ENCODE measurements around the gene KCNC3.

Gene KCNC3

DNA sequence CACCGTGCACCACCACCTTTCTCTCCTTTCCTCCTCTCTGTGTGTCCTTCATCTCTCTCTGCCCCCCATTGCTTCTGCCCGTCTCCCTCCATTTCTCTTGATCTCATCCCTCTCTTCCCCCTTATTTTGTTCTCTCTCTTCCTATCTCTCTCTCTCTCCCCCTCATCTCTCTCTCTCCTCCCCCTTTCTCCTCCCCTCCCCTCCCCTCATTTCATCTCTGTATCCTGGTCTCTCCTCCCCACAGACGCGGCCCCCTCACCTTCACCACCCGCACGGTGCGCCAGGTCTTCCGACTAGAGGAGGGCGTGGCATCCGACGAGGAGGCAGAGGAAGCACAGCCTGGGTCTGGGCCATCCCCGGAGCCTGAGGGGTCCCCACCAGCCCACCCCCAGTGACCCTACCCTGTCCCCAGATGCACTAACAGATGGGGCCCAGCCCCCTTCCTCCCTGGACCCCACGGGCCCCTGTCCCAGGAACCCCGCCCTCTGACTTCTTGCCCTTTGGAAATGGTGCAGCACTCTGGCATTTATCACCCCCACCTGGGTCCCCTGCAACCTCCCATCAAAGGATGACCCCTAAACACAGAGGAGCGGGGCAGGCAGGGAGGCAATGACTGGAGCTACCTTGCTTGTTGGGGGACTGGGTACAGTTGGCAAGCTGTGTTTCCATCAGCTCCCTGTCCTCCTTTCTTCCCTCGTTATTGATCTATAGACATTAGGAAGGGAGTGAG lies 19.6 kb downstream of the KCNC3 start:
- DNase-seq = no peak

DNA sequence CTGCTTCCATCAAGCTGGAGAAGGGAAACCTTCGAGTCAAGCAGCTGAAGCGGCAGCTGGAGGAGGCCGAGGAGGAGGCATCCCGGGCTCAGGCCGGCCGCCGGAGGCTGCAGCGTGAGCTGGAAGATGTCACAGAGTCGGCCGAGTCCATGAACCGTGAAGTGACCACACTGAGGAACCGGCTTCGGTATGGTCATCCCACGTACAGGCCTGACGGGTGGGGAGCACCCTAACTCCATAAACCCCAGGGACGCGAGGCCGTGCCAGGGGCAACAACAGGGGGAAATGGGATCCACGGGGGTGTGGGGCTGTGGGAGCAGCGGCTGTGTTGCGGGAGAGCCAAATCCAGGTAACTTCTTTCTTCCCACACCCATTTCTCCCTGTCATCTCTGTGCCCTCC lies 20.2 kb downstream of the KCNC3 start:
- no peak for DNase-seq

DNA sequence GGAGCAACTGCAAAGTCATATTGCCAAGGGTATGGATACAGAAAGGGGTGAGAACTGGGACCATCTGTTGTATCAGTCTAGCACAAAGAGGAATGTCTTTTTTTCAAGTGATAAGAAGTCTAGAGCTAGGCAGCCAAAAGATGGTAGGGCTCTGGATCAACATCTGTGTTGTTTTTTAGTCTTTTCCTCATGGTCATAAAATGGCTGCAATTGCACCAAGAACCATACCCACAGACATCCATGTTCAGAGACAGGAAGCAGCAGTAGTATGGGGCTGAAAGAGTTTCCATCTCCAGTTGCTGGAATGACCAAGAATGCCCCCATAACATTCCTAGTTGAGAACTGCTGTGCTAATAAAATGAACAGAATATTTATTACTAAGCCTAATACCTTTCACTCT lies 25.6 kb downstream of the KCNC3 start:
- no peak for DNase-seq

DNA sequence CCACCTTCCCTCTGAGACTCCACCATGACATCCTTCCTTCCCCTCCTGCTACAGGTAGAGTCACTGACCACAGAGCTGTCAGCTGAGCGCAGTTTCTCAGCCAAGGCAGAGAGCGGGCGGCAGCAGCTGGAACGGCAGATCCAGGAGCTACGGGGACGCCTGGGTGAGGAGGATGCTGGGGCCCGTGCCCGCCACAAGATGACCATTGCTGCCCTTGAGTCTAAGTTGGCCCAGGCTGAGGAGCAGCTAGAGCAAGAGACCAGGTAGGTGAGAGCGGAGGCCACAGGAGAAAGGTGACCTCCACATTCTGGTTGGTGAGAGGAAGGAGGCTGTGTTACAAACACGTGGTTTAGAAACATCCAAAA lies 27.6 kb downstream of the KCNC3 start:
- no peak for DNase-seq

DNA sequence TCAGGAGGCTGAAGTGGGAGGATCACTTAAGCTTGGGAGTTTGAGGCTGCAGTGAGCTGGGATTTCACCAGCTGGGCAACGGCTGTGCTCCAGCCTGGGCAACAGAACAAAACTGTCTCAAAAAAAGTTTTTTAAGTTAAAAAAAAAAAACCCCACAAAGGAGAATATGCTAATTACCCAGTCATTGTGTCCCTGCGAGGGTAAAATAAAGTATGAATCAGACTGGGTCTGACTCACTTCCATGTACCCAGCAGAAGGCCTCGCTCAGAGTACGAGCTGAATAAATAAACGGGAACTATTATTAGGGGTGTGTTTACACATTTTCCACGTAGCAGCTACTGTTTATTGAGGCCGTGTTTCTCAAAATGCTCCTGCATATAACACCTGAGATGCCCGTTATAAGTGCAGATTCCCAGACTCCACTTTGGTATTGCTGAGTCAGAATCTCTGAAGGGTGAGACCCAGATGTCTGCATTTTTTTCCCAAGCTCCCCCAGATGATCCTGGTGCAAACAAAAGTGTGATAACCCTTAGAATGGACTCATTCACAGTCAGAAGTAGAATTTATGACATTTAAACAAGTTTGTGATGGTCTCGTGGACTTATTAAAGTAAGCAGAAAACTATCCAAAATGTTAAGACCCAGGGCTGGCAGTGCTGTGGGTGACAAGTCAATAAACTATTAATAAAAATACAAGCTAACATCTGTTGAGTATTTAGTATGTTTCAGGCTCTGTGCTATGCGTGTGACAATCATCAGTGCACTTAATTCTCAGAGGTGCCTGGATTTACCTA lies 28.2 kb downstream of the KCNC3 start:
- DNase-seq = no peak

DNA sequence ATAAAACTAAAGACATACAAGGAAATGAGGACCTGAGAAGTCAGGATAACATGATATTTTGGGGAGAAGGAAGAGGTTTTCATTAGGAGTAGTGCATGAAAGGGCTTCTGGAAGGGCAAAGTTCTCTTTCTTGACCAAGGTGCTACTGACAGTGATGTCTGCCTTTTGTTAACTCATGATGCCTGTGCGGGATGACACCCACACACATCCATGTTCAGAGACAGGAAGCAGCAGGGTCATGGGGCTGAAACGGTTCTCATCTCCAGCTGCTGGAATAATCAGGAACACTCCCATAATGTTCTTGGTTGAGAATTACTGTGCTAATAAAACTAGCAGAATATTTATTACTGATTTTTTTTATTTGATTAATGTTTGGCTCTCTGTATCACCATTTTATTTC lies 29.1 kb downstream of the KCNC3 start:
- DNase-seq = no peak

DNA sequence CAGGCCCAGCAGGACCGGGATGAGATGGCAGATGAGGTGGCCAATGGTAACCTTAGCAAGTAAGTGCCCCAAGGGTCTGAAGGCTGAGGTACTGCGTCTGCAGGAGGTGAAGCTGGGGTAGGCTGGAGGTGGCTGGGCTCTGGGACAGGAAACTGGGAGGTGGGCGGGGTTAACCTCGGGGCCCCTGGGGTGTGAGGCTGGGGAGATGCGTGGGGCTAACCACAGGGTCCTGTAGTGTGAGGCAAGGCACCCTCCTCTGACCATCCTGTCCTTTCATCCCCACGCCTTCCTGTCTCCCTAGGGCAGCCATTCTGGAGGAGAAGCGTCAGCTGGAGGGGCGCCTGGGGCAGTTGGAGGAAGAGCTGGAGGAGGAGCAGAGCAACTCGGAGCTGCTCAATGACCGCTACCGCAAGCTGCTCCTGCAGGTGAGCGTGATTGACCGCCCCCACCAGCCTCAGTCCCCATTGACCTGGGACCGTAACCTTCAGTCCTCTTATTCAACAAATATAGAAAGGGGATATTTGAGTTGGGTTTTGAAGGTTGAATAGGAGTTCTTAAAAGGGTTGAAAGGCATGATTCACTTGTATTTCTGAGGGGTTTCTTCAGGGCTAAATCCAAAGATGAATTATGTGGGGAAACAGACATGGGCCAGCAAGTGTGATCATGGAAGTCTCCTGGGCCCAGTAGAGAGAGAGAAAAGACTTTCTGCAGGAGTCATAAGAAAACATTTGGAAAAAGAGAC lies 35.7 kb downstream of the KCNC3 start:
- DNase-seq = no peak

DNA sequence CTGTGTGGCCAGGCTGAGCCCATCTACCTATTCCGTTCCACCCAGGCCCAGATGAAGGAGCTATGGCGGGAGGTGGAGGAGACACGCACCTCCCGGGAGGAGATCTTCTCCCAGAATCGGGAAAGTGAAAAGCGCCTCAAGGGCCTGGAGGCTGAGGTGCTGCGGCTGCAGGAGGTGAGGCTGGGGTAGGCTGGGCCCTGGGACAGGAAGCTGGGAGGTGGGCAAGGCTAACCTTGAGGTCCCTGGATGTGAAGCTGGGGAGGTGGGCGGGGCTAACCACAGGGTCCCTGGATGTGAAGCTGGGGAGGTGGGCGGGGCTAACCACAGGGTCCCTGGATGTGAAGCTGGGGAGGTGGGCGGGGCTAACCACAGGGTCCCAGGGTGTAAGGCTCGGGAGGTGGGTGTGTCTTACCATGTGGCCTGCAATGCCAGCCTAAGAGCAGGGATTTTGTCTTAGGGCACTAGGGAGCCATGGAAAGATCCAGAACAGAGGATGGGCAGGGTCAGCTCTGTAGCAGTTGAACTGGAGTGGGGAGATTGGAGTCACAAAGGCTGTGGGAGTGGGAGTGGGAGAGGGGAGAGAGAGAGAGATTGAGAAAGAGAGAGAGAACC lies 36.9 kb downstream of the KCNC3 start:
- DNase-seq = no peak

DNA sequence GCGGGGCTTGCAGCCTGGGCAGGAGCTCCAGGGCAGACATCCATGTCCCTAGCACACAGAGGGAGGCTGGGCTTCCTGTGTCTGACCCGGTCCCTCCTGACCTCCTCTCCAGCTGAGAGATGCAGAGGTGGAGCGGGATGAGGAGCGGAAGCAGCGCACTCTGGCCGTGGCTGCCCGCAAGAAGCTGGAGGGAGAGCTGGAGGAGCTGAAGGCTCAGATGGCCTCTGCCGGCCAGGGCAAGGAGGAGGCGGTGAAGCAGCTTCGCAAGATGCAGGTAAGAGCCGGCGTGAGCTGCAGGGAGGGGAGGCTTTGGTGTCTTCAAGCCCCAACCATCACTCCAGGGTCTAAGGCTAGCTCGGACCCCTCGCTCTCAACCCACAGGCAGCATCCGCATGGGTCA lies 38.4 kb downstream of the KCNC3 start:
- DNase-seq = no peak

DNA sequence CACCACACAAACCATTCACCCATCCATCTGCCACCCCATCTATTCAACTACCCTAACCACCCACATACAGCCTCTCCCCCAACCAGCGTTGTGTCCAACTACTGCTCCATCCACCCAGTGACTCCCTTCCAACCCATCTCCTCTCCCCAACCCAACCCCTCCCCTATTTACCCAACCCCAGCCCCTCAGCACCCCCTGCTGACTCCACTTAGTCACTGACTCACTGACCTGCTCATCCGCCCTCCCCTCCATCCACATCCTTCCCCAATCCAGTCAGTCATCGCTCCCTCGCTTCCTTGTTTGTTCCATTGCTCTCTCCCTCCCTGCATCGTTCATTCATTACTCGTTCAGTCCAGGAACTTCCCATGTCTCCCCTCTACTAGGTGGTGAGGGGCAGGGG lies 39.2 kb downstream of the KCNC3 start:
- DNase-seq = no peak

DNA sequence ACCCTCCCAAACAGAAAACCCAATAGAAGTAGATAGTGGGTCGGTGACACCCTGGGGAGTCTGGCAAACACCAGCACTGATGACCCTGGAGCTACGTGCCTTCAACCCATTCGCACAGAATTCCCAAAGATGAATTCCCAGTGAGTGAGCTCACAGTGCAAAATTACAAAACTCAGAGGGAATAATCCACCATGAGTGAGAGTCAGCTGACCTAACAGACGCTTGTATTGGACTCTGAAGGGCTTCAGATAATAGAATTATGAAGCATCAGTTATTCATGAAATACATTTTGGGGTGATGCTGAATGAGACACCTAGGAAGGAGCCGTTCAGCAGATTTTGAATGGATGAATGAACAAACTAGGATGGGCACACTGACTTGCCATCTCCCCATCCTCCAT lies 40.2 kb downstream of the KCNC3 start:
- no peak for DNase-seq

DNA sequence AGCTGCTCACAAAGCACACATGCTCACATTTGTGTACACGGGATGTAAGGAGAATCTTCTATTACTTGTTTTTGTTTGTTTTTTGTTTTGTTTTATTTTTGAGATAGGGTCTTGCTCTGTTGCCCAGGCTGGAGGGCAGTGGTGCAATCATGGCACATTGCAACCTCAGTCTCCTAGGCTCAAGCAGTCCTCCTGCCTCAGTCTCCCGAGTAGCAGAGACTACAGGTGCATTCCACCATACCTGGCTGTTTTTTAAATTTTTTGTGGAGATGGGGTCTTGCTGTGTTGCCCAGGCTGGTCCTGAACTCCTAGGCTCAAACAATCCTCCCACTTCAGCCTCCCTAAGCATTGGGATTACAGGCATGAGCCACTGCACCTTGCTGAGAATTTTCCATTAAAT lies 41.8 kb downstream of the KCNC3 start:
- DNase-seq = no peak

DNA sequence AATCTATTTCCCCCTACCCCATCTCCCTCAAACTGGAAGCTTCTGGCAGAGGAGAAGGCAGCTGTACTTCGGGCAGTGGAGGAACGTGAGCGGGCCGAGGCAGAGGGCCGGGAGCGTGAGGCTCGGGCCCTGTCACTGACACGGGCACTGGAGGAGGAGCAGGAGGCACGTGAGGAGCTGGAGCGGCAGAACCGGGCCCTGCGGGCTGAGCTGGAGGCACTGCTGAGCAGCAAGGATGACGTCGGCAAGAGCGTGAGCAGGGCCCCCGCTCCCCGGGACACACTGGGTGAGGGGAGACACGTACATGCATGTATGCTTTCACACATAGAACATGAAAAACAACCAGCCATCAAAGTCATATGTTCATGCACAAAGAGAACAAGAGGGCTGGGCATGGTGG lies 42.7 kb downstream of the KCNC3 start:
- no peak for DNase-seq

DNA sequence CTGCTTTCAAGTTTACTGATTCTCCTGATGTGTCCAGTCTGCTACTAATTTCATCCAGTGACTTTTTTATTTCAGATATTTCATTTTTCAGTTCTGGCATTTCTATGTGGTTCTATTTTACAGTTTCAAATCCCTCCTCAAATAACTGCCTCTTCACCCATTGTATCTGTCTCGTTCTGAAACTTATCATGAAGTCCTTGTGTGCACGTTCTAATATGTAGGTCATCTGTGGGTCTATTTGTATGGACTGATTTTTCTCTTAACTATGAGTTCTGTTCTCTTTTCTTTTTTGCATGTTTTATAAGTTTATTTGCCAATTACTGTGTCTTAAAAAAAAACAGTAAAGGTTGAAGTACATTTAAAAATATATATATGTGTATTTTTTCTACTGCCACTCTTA lies 43.3 kb downstream of the KCNC3 start:
- DNase-seq = no peak

DNA sequence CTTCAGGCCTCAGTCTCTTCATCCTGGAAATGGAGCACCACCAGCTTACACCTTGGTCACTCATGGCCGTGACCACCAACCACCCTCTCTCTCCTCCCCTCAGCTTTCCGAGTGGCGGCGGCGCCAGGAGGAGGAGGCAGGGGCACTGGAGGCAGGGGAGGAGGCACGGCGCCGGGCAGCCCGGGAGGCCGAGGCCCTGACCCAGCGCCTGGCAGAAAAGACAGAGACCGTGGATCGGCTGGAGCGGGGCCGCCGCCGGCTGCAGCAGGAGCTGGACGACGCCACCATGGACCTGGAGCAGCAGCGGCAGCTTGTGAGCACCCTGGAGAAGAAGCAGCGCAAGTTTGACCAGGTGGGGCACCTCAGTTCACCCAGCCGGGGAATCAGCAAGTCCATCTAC lies 47.7 kb downstream of the KCNC3 start:
- DNase-seq = no peak

DNA sequence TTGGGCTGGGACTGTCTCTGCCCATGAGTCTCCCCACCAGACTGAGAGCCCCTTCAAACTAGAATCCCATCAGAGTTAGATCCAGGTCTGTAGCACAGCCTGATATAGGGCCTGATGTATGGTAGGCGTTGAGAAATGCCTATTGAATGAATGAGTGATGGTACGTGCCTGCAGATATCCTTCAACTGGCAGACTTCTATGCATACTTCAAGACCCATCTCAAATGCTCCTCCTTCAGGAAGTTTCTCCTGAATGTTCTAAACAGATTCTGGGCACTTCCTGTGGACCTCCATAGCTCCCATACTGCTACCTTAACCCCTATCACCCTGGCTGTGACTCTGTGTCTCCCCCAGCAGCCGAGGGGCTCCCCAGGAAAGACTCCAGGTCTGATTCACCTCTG lies 48.2 kb downstream of the KCNC3 start:
- DNase-seq = no peak

DNA sequence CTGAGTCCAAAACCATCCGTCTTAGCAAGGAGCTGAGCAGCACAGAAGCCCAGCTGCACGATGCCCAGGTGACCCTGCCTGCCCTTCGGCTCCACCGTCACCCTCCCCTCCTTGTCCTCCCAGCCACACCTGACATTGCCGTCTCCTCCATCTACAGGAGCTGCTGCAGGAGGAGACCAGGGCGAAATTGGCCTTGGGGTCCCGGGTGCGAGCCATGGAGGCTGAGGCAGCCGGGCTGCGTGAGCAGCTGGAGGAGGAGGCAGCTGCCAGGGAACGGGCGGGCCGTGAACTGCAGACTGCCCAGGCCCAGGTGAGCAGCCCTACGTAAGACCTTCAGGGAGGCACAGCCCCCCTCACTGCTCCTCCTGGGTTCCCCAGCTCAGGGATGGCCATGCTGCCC lies 49.1 kb downstream of the KCNC3 start:
- DNase-seq = no peak

DNA sequence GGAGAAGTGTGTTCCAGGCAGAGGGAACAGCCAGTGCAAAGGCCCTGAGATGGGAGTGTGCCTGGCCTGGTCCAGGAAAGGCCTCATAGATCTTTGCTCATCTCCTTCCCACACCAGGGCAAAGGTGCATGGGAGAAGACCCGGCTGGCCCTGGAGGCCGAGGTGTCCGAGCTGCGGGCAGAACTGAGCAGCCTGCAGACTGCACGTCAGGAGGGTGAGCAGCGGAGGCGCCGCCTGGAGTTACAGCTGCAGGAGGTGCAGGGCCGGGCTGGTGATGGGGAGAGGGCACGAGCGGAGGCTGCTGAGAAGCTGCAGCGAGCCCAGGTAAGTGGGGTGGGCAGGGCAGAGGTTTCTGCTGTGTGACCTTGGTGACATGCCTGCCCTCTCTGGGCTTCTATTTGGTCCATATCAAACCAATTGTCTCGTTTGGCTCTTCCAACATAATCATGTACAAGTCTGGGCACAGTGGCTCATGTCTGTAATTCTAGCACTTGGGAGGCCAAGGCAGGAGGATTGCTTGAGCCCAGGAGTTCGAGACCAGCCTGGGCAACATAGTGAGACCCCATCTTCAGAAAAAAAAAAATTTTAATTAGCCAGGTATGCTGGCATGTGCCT lies 51.1 kb downstream of the KCNC3 start:
- no peak for DNase-seq

DNA sequence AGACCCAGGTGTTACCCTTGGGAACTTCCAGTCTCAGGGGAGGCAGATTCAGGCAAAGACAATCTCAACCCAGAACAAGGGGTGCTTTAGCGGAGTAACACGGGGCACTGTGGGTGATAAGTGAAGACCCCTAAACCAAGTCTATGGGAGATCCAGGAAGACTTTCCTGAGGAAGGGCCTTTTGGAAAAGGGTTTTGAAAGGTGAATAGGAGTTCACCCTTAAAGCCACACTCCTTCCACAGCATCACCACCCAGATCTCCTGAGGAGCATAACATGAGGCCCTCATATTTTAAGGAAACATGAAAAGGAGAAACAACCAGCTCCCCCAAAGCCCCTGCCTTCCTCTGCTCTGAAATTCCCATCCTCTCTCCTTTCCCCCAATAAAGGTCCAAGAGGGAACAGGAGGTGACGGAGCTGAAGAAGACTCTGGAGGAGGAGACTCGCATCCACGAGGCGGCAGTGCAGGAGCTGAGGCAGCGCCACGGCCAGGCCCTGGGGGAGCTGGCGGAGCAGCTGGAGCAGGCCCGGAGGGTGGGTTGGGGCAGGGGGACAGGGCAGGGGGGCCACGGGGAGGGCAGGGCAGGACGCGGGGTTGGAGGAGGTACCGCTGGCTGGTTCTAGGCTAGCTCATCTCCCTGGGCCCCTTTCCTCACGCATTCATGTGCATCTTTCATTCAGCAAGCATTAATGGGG lies 52.7 kb downstream of the KCNC3 start:
- DNase-seq = no peak

DNA sequence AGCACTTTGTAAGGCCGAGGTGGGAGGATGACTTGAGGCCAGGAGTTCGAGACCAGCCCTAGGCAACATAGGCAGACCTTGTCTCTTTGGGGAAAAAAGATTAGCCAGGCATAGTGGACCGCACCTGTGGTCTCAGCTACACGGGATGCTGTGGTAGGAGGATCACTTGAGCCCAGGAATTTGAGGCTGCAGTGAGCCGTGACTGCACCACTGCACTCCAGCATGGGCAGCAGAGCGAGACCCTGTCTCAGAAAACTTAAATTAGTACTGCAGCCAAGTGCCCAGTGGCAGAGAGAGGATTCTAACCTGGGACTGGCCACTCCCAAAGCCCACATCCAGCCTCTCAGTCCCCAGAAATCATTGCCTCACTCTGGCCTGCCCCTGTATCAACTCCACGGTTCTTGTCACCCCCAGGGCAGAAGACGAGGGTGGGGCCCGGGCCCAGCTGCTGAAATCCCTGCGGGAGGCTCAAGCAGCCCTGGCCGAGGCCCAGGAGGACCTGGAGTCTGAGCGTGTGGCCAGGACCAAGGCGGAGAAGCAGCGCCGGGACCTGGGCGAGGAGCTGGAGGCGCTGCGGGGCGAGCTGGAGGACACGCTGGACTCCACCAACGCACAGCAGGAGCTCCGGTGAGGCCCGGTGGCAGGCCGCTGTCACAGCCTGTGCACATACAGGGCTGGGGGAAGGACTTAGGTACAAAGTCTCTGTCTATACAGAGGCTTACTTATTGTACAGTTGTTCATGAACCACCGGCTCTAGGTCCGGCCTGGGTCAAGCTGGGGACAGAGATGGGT lies 53.4 kb downstream of the KCNC3 start:
- DNase-seq = no peak

DNA sequence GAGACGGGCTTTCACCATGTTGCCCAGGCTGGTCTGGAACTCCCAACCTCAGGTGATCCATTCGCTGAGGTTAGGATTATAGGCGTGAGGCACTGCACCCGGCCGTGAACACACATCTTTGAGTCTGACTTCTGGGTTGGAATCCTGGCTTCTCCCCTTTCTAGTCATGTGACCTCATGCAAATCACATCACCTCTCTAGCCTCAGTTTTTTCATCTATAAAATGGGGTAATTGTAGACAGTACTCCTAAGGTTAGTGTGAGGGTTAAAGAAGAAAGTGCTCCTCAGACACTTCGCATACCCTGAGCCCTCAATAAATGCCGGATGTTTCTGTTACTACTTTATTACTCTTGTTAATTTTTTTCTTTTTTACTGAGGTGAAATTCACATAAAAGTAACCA lies 55.4 kb downstream of the KCNC3 start:
- no peak for DNase-seq
